ENCODE data around the gene UGGT2.
"Not testable (repeated sequence)": the region's sequence is repeated elsewhere in the genome, so short reads cannot be mapped to it uniquely, and the experiment has no call there.

UGGT2 gene

GRCh38 chr13:95805921-95806320 lies 247.3 kb downstream of the UGGT2 start:
- DNase-seq (ENCODE audit: low read depth) = no peak
- no peak for TF ChIP-seq CTCF (conservative IDR thresholded peaks at IDR 0.05; ENCODE audit: low read depth, low read length)
- no peak overlapping the region for H3K4me3 ChIP-seq (ENCODE audit: low read length)

GRCh38 chr13:95801825-95802224 lies 251.4 kb downstream of the UGGT2 start:
- no peak for DNase-seq (ENCODE audit: low read depth)
- TF ChIP-seq CTCF (conservative IDR thresholded peaks at IDR 0.05; ENCODE audit: low read depth, low read length) = no peak
- no peak overlapping the region for H3K4me3 ChIP-seq (ENCODE audit: low read length)

- H3K4me3 ChIP-seq (ENCODE audit: low read length) = no peak overlapping the region
- DNase-seq (ENCODE audit: low read depth) = no peak
- TF ChIP-seq CTCF (conservative IDR thresholded peaks at IDR 0.05; ENCODE audit: low read depth, low read length) = no peak
Measured at GRCh38 chr13:95800436-95800835, 252.8 kb downstream of the UGGT2 start.

GRCh38 chr13:95797016-95797415 lies 256.2 kb downstream of the UGGT2 start:
- DNase-seq (ENCODE audit: low read depth) = no peak
- no peak for TF ChIP-seq CTCF (conservative IDR thresholded peaks at IDR 0.05; ENCODE audit: low read depth, low read length)
- no peak overlapping the region for H3K4me3 ChIP-seq (ENCODE audit: low read length)

- H3K4me3 ChIP-seq (ENCODE audit: low read length) = no peak overlapping the region
- TF ChIP-seq CTCF (conservative IDR thresholded peaks at IDR 0.05; ENCODE audit: low read depth, low read length) = no peak
- DNase-seq (ENCODE audit: low read depth) = no peak
Measured at GRCh38 chr13:95793781-95794180, 259.4 kb downstream of the UGGT2 start.

- DNase-seq (ENCODE audit: low read depth) = no peak
- H3K4me3 ChIP-seq (ENCODE audit: low read length) = no peak overlapping the region
- no peak for TF ChIP-seq CTCF (conservative IDR thresholded peaks at IDR 0.05; ENCODE audit: low read depth, low read length)
Measured at GRCh38 chr13:95793018-95793555, 260.1 kb downstream of the UGGT2 start.

GRCh38 chr13:95791084-95791722 lies 262.0 kb downstream of the UGGT2 start:
- no peak for TF ChIP-seq CTCF (conservative IDR thresholded peaks at IDR 0.05; ENCODE audit: low read depth, low read length)
- H3K4me3 ChIP-seq (ENCODE audit: low read length) = no peak overlapping the region
- no peak for DNase-seq (ENCODE audit: low read depth)

GRCh38 chr13:95789315-95789714 lies 263.9 kb downstream of the UGGT2 start:
- not testable (repeated sequence) for H3K4me3 ChIP-seq (ENCODE audit: low read length)

More at GRCh38 chr13:95789315-95789714, 263.9 kb downstream of the UGGT2 start:
- not testable (repeated sequence) for DNase-seq (ENCODE audit: low read depth)
